A673 (cell line): ENCODE measurements around the gene NCOR2. TPM values are rescaled to one million over a fixed set of nuclear protein-coding genes. Genes with fewer than 3 reads are reported as not detected.
A peak's percentile ranks its signal among the peaks of the same experiment; 100 is the strongest.

Source experiments
- BruUV-seq: library from RNA; stranded (reverse); fragments of 400-500 nt; replicated peaks from 2 replicates; lab custom pipeline; 2021; lab: Mats Ljungman, UMichigan
- CTCF ChIA-PET: fragments of 300-600 bp; sonication (Branson Sonifier 250); formaldehyde crosslinking; loops from one replicate; lab custom pipeline; 2022; ENCODE audit warnings: antibody characterized with exemption; lab: Charles Lee
- POLR2A ChIA-PET: fragments of 300-600 bp; sonication (Branson Sonifier 250); formaldehyde crosslinking; loops from one replicate; lab custom pipeline; 2022; ENCODE audit warnings: antibody characterized with exemption; ENCODE audit not compliant: low non-redundant PET; lab: Charles Lee
- DNase-seq: peaks from one replicate; pipeline ENCODE4 v3.0.0-alpha.2; 2015; ENCODE audit warnings: low spot score
- H3K27ac ChIP-seq: fragments of 200-600 bp; sonication (generic); 2 replicates; pipeline ENCODE4 v1.5.1; 2016; ENCODE audit warnings: mixed run types, low read depth, mild to moderate bottlenecking, mixed read lengths, antibody characterized with exemption, low read length; ENCODE audit not compliant: poor library complexity, severe bottlenecking
- H3K27me3 ChIP-seq: fragments of 200-600 bp; sonication (generic); replicated peaks from 2 replicates; pipeline ENCODE4 v1.6.1; 2017; ENCODE audit warnings: mixed run types, low read depth, mild to moderate bottlenecking, mixed read lengths, antibody characterized with exemption, low read length; ENCODE audit not compliant: insufficient read depth, poor library complexity
- H3K36me3 ChIP-seq: fragments of 200-600 bp; sonication (generic); 2 replicates; pipeline ENCODE4 v1.6.1; 2016; ENCODE audit warnings: mixed run types, mild to moderate bottlenecking, mixed read lengths, antibody characterized with exemption, low read length; ENCODE audit not compliant: insufficient read depth, poor library complexity, severe bottlenecking
- H3K4me1 ChIP-seq: fragments of 200-600 bp; sonication (generic); 2 replicates; pipeline ENCODE4 v1.6.1; 2017; ENCODE audit warnings: mixed run types, mild to moderate bottlenecking, mixed read lengths, antibody characterized with exemption, low read length; ENCODE audit not compliant: insufficient read depth, poor library complexity, severe bottlenecking
- H3K4me3 ChIP-seq: fragments of 200-600 bp; sonication (generic); 2 replicates; pipeline ENCODE4 v1.5.1; 2016; ENCODE audit warnings: low read depth, mixed run types, mild to moderate bottlenecking, mixed read lengths, low read length; ENCODE audit not compliant: poor library complexity, severe bottlenecking
- H3K9me3 ChIP-seq: fragments of 200-600 bp; sonication (generic); 2 replicates; pipeline ENCODE4 v1.6.1; 2016; ENCODE audit warnings: mixed run types, low read depth, mild to moderate bottlenecking, mixed read lengths, antibody characterized with exemption, low read length; ENCODE audit not compliant: poor library complexity, severe bottlenecking
- CTCF ChIP-seq: fragments of 300-800, 200-600 bp; sonication (generic); conservative IDR thresholded peaks from 2 replicates; pipeline ENCODE4 v1.5.1; 2017; ENCODE audit warnings: low read depth, mild to moderate bottlenecking, antibody characterized with exemption, low read length, moderate library complexity, mixed read lengths
- EZH2 ChIP-seq: fragments of 200-600 bp; sonication (generic); IDR thresholded peaks from 2 replicates; pipeline ENCODE4 v1.6.1; 2017; ENCODE audit warnings: borderline replicate concordance, low read depth, mild to moderate bottlenecking, mixed read lengths, antibody characterized with exemption, low read length; ENCODE audit not compliant: poor library complexity, severe bottlenecking
- intact Hi-C: fragments of 100-400 bp; cut with micrococcal nuclease; formaldehyde crosslinking; loops from one replicate; pipeline ENCODE4 v1.10.0; 2022; ENCODE audit not compliant: unreplicated experiment
- total RNA-seq: library from RNA; stranded (reverse); gene quantifications from 2 replicates; pipeline ENCODE4 v1.2.3, GENCODE V29; 2021

NCOR2 gene
- total RNA-seq, 1 experiment from 2014 or later: 227 TPM

DNA sequence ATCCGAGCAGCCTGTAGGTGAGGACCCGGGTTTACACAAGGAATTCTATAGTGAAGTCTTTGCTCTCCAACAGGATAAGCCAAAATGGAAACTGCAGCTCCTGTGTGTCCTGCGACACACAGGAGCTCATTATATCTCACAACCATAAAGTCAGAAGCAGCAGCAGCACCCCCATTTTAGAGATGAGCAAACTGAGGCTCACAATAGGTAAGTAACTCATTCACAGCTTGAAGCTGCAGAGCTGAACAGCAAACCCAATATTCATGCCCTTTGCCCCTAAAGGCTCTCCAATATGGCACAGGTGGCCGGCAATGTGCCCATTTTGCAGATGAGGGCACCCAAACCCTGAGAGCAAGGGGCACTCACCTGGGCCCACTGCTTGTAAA lies 4.6 kb downstream of the NCOR2 start:
- no peak overlapping the region for H3K27ac ChIP-seq
- H3K27me3 ChIP-seq: no peaks in the 10 kb centered on the region
- DNase-seq: no peak
- H3K9me3 ChIP-seq: no peaks in the 10 kb centered on the region
- H3K36me3 ChIP-seq: no peaks in the 10 kb centered on the region
- no peak overlapping the region for H3K4me3 ChIP-seq
- no TSS peak for BruUV-seq
- POLR2A ChIA-PET: interaction anchor here (0.7 kb wide), 1 partner anchor 9 kb away, joined by 8 read pairs; no protein-coding TSS in a partner anchor
- CTCF ChIA-PET: no interaction called here
- intact Hi-C loops: no loop called here
- peaks cover 53% of the 10 kb centered on the region for H3K4me1 ChIP-seq
- TF ChIP-seq EZH2: no peak
- no peak for TF ChIP-seq CTCF

DNA sequence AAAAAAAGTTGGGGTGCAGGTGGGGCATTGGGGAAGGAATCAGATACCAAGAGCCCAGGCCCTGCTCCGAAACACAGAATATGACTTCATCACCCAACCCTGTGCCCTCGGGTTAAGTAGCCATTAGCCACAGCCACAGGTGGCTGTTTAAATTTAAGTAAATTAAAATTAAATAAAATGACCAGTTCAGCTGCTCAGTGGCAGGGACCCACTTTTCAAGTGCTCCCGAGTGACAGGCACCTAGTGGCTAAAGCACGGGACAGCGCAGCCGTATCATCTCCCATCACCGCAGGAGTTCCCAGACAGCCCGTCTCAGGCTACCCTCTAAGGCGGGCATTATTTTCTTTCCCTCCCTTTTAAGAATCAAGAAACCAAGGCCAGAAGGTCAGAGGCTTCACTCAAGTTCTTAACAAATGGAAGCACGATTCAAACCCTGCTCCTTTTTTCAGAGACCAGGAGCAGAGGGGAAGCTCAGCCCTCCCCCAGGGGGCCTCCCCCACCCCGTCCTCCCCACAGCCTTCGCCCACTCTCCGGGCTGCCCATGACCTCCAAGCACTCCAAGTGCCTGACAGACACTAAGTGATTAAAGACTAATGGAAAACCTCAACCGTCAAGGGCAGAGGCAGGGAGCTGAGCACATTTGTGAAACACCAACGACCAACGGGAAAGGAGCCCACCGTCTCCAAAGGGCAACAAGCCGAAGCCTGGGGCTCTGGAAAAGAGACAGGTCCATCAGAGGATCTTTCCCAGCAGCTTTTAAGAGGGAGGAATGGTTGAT lies 5.2 kb downstream of the NCOR2 start:
- Histone ChIP-seq H3K27me3 (no peaks in the 10 kb centered on the region), H3K9me3 (no peaks in the 10 kb centered on the region), H3K4me3 (no peak overlapping the region), H3K36me3 (no peaks in the 10 kb centered on the region), H3K4me1 (peaks cover 54% of the 10 kb centered on the region), H3K27ac (no peak overlapping the region)
- DNase-seq: no peak
- intact Hi-C loops: no loop called here
- BruUV-seq: no TSS peak
- ChIA-PET CTCF (interaction anchor here (0.6 kb wide), 1 partner anchor 10 kb away, joined by 6 read pairs; no protein-coding TSS in a partner anchor), POLR2A (interaction anchor here (0.7 kb wide), 1 partner anchor 8 kb away, joined by 8 read pairs; no protein-coding TSS in a partner anchor)
- TF ChIP-seq CTCF (no peak), EZH2 (no peak)

GRCh38 chr12:124561231-124561630 lies 6.2 kb downstream of the NCOR2 start:
- TF ChIP-seq EZH2: no peak
- no peak for TF ChIP-seq CTCF
- intact Hi-C loops: no loop called here
- ChIA-PET CTCF (interaction anchor here (0.6 kb wide), 1 partner anchor 149 kb away, joined by 4 read pairs; no protein-coding TSS in a partner anchor), POLR2A (no interaction called here)
- BruUV-seq: no TSS peak
- DNase-seq: no peak
- Histone ChIP-seq H3K4me1 (peaks cover 54% of the 10 kb centered on the region), H3K36me3 (no peaks in the 10 kb centered on the region), H3K9me3 (no peaks in the 10 kb centered on the region), H3K27me3 (no peaks in the 10 kb centered on the region), H3K4me3 (no peak overlapping the region), H3K27ac (peak overlapping the region; percentile 41)
